GM12878 (cell line): ENCODE results near the gene ACTA2. TPM values are rescaled to one million over a fixed set of nuclear protein-coding genes. Genes with fewer than 3 reads are reported as not detected.

Experiments used
- ASH2L ChIP-seq: fragments of 300-600, 200-600 bp; sonication (generic); IDR thresholded peaks from 2 replicates; pipeline ENCODE4 v1.6.1; 2017; ENCODE audit warnings: low read depth, mild to moderate bottlenecking, borderline replicate concordance
- ATF3 ChIP-seq: IDR thresholded peaks from 2 replicates; pipeline ENCODE4 v1.6.1; 2011; ENCODE audit warnings: low read depth, mild to moderate bottlenecking, low read length, moderate library complexity, borderline replicate concordance; ENCODE audit errors: extremely low read depth
- CBFB ChIP-seq: IDR thresholded peaks from 2 replicates; pipeline ENCODE4 v1.6.1; 2016; ENCODE audit warnings: antibody characterized with exemption, low read depth
- CEBPB ChIP-seq, 2 experiments: fragments of 150-350 bp in 1 of 2; IDR thresholded peaks; 2 replicates each; pipeline ENCODE4 v1.6.1; 2012 to 2014; ENCODE audit warnings: low read depth in 2 of 2, low read length in 2 of 2, borderline replicate concordance in 1 of 2, inconsistent platforms in 1 of 2
- HDAC6 ChIP-seq: fragments of 200-600 bp; sonication (generic); IDR thresholded peaks from one replicate; pipeline ENCODE4 v1.8.0; 2017; ENCODE audit warnings: antibody characterized with exemption; ENCODE audit not compliant: unreplicated experiment
- NFIC ChIP-seq: IDR thresholded peaks from 2 replicates; pipeline ENCODE4 v1.6.1; 2012; ENCODE audit warnings: low read depth, mild to moderate bottlenecking, inconsistent platforms, low read length, moderate library complexity
- NKRF ChIP-seq: fragments of 450-650 bp; conservative IDR thresholded peaks from 2 replicates; pipeline ENCODE4 v1.6.1; 2017; ENCODE audit warnings: mild to moderate bottlenecking, moderate library complexity
- PBX3 ChIP-seq: IDR thresholded peaks from 2 replicates; pipeline ENCODE4 v1.6.1; 2011; ENCODE audit warnings: mild to moderate bottlenecking, low read depth, low read length, moderate library complexity; ENCODE audit not compliant: insufficient replicate concordance
- SIN3A ChIP-seq: IDR thresholded peaks from 2 replicates; pipeline ENCODE4 v1.6.1; 2012; ENCODE audit warnings: low read depth, low read length, improper control_type of control experiment
- SMAD1 ChIP-seq: fragments of 450-650 bp; IDR thresholded peaks from 2 replicates; pipeline ENCODE4 v1.6.1; 2018; ENCODE audit warnings: mild to moderate bottlenecking, low read depth; ENCODE audit not compliant: partially characterized antibody
- SPI1 ChIP-seq: IDR thresholded peaks from 2 replicates; pipeline ENCODE4 v1.6.1; 2011; ENCODE audit warnings: low read depth, mild to moderate bottlenecking, low read length, moderate library complexity, borderline replicate concordance; ENCODE audit not compliant: insufficient read depth
- ZBTB4 ChIP-seq: fragments of 450-650 bp; formaldehyde crosslinking; IDR thresholded peaks from 2 replicates; pipeline ENCODE4 v1.4.0; 2022; ENCODE audit warnings: mild to moderate bottlenecking, moderate library complexity
- ZNF217 ChIP-seq: fragments of 450-650 bp; IDR thresholded peaks from 2 replicates; pipeline ENCODE4 v1.6.1; 2017; ENCODE audit warnings: antibody characterized with exemption, mild to moderate bottlenecking
- ZNF24 ChIP-seq: fragments of 450-650 bp; IDR thresholded peaks from 2 replicates; pipeline ENCODE4 v1.6.1; 2017; ENCODE audit warnings: antibody characterized with exemption, mild to moderate bottlenecking
- polyA plus RNA-seq, 11 experiments: library from polyadenylated mRNA; depleted of rRNA in 4 of 11; unstranded in 6 of 11; stranded (reverse) in 5 of 11; fragments of >200 nt; fragmentation: Nextera tagmentation in 4 of 11; fragmentation: Illumina TruSeq in 1 of 11; extraction: Ambion mirVana in 4 of 11; extraction: Trizol in 1 of 11; gene quantifications; 1 replicate in 1 of 11; 2 replicates in 10 of 11; pipeline versions ENCODE4 v1.2.1 to v1.2.3, GENCODE V29; 2011 to 2016; ENCODE audit warnings: inconsistent platforms in 2 of 11, missing spikeins in 2 of 11, low read depth in 1 of 11
- total RNA-seq, 4 experiments: library from RNA; depleted of rRNA in 3 of 4; stranded (reverse); fragments of >200 nt in 3 of 4; fragmentation: Illumina TruSeq in 1 of 4; extraction: Trizol in 1 of 4; gene quantifications; 2 replicates each; pipeline versions ENCODE4 v1.2.1 to v1.2.3, GENCODE V29; 2013 to 2021
- TF ChIP-seq, protein P1 (sequence below): fragments of 450-650 bp; IDR thresholded peaks from 2 replicates; pipeline ENCODE4 v1.6.1; 2017; ENCODE audit warnings: mild to moderate bottlenecking, moderate library complexity
- TF ChIP-seq, protein P2 (sequence below): IDR thresholded peaks from 2 replicates; pipeline ENCODE4 v1.6.1; 2012; ENCODE audit warnings: low read depth, low read length, improper control_type of control experiment

ACTA2 gene
- total and polyA plus RNA-seq, 10 of the 15 experiments (the other 5 are each of a cell fraction or from before 2014, with no cell fraction given), result 7.4 to 78.2 (median 32.4) TPM

- TF ChIP-seq ZBTB4 (CRISPR knock-in tag), result no peak
- TF ChIP-seq NKRF, result no peak
- no peak for TF ChIP-seq ATF3
- no peak for TF ChIP-seq NFIC
- no peak for TF ChIP-seq HDAC6
- TF ChIP-seq ZNF24, result no peak
- no peak for TF ChIP-seq ASH2L
- TF ChIP-seq CEBPB (IDR thresholded peaks at IDR 0.05; ENCODE audit: borderline replicate concordance in 1 of 2, low read depth in 2 of 2, low read length in 2 of 2), result no peak
- TF ChIP-seq SMAD1, result no peak
- no peak for TF ChIP-seq SIN3A
- no peak for TF ChIP-seq PBX3
- TF ChIP-seq SPI1, result no peak
- TF ChIP-seq CBFB, result no peak
- TF ChIP-seq, protein P1, sequence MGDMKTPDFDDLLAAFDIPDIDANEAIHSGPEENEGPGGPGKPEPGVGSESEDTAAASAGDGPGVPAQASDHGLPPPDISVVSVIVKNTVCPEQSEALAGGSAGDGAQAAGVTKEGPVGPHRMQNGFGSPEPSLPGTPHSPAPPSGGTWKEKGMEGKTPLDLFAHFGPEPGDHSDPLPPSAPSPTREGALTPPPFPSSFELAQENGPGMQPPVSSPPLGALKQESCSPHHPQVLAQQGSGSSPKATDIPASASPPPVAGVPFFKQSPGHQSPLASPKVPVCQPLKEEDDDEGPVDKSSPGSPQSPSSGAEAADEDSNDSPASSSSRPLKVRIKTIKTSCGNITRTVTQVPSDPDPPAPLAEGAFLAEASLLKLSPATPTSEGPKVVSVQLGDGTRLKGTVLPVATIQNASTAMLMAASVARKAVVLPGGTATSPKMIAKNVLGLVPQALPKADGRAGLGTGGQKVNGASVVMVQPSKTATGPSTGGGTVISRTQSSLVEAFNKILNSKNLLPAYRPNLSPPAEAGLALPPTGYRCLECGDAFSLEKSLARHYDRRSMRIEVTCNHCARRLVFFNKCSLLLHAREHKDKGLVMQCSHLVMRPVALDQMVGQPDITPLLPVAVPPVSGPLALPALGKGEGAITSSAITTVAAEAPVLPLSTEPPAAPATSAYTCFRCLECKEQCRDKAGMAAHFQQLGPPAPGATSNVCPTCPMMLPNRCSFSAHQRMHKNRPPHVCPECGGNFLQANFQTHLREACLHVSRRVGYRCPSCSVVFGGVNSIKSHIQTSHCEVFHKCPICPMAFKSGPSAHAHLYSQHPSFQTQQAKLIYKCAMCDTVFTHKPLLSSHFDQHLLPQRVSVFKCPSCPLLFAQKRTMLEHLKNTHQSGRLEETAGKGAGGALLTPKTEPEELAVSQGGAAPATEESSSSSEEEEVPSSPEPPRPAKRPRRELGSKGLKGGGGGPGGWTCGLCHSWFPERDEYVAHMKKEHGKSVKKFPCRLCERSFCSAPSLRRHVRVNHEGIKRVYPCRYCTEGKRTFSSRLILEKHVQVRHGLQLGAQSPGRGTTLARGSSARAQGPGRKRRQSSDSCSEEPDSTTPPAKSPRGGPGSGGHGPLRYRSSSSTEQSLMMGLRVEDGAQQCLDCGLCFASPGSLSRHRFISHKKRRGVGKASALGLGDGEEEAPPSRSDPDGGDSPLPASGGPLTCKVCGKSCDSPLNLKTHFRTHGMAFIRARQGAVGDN, result no peak
- no peak for TF ChIP-seq ZNF217
- TF ChIP-seq, protein P2, sequence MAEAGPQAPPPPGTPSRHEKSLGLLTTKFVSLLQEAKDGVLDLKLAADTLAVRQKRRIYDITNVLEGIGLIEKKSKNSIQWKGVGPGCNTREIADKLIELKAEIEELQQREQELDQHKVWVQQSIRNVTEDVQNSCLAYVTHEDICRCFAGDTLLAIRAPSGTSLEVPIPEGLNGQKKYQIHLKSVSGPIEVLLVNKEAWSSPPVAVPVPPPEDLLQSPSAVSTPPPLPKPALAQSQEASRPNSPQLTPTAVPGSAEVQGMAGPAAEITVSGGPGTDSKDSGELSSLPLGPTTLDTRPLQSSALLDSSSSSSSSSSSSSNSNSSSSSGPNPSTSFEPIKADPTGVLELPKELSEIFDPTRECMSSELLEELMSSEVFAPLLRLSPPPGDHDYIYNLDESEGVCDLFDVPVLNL, result no peak
Observed at GRCh38 chr10:88934900-88935672, 17.5 kb downstream of the ACTA2 start (continued).
